GM19099 (cell line): ENCODE data around the gene OXER1.

Experiments used
- POLR2A ChIP-seq: IDR thresholded peaks from 3 replicates; pipeline ENCODE4 v1.6.1; 2011; ENCODE audit warnings: low read depth; ENCODE audit not compliant: insufficient read length; ENCODE audit errors: extremely low read depth

Gene OXER1

GRCh38 chr2:42764096-42764495, at the start of gene OXER1:
Gene OXER1, minus strand, starts transcription at chr2:42764135. Its CDS starts 73 bp downstream, at chr2:42764062.
- TF ChIP-seq POLR2A = no peak

DNA sequence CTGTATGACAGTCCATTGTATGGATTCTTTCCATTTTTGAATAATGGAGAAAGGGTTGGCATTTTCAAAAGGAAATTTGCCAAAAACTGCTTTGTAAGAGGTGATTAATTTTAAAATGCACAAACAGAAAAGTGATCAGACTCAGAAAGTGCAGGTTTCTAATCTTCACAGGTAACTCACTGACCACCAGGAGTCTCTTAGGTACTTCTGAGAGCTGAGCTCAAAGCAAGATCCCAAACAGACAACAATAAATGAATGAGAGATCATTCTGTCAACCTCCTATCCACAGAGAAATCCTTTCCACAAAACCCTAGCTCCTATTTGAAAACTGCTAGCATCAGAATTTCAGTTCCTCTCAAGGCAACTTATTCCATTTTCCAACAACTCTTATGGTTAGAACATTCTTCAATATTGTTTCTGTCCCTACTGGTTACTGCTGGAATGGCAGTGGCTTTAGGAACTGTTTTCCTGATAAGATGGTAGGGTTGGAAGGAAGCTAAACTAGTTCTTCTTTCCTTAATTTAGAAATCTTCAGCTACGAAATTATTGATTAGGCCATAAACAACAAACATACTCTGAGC, 49.1 kb upstream of the OXER1 start:
- TF ChIP-seq POLR2A = no peak

DNA sequence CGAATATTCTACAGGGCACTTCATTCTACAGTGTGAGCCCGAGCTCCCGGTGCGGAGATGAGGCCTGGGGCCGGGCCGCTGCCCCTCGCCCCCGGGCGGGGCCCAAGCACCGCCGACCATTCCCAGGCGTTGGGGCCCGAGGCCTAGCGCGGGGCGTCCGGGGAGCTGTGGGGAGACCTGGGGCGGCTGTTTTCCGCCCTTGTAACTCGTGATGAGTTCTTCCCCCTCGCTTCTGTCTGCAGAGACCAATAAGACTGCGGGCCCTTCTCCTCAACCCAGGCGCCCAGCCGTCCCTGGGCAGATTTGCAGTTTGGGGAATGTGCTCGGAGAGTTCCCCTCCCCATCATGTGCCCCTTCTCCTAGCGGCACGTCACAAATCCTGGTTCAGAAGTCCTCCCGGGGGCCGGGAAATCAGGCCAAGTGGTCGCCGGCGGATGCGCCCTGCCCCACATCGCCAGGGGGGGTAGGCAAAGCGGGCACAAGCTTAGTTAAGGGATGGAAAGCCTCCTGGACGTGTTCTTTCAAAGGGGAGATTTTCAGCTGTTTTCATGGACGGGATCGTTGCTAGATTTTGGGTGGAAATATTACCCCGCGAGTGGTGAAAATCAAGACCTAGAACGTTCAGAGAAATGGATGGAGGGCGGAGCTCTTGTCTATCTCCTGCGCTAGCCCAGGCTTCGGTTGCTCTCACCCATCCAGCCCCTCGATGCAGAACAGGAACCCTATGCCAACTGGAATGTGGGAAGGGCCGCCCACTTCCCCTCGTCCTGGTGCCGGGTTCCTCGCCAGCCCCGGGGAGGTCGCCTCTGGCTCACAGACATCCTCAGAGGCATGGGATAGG, 47.3 kb upstream of the OXER1 start:
- peak; percentile 39 for TF ChIP-seq POLR2A

DNA sequence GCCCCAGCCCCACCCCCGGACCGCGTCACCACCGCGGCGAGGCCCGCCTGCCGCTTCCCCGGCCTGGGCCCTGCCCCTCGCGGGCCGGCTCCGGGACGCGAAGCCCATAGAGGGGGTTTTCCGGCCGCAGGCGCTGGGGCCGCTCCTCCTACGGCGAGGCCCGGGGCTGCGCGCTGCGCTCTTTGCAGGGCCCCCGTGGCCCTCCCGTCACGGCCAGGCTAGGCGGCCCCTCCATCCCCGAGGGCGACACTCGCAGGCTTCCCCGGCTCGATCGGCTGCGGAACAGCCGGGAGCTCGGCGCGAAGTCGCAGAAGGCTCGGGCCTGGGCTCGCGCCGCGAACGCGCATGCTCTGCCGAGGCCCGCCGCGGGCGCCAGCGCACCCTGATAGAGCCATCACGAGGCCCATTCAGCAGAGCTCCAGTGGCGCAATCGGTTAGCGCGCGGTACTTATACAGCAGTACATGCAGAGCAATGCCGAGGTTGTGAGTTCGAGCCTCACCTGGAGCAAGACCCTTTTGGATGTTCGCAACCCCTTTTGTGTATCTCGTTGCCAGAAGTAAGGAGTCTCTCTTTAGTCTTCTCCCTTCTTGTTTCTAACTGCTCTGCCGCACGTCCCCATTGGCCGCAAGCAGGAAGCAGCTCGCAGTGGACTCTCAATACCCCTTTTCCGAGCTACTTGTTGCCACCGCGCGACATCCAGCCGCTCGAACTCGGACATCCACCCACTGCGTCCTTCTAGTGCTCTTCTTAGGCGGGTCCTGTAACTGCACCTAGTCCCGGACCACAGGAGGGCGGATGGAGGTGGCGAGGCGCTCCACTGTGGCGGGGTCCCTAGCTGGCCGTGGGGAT, 46.4 kb upstream of the OXER1 start:
- peak; percentile 84 for TF ChIP-seq POLR2A

DNA sequence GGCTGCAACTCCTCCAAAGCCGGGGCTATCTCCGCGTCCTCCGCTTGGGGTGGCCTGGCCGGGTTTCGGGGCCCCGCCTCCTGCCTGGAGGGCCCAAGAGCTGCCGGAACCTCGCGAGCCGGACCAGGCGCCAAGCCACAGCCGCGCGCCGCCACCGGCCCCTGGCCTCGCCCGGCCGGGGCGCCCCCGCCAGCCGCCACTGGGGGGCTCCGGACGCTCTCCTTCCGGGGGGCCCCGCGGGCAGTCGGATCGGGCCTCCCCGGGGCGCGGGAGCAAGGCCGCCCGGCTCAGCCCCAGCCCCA, 45.8 kb upstream of the OXER1 start:
- TF ChIP-seq POLR2A = no peak

DNA sequence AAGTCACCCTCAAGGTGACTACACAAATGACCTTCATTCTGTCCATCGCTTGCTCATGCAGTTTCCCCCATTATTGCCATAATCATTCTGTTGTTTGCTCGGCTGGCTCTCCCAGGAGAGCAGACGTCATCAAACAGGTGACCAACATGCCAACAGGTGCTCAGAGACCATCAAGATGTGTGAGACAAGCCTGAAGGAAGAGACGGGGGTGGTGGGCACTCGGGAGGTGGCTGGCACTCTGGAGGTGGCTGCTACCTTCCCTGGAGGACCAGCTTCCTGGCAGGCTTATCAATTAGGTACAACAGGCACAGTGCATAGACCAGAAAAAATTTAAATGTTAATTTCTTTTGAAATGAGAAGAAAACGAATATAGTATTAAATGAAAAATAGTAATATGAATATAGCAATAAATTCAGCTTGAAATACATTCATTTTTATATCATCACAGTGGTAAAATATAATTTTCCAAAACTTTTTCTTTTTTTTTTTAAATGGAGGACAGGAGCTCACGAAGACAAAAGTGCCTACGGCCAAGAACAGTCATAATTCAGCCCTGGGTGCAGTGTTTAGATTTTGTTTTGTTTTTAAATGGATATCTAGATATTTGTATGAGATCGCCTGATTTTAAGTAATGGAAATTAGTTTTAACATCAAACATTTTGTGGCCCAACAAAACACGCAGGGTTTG, 45.3 kb upstream of the OXER1 start:
- no peak for TF ChIP-seq POLR2A

GRCh38 chr2:42808301-42808700, 44.4 kb upstream of the OXER1 start:
- no peak for TF ChIP-seq POLR2A

DNA sequence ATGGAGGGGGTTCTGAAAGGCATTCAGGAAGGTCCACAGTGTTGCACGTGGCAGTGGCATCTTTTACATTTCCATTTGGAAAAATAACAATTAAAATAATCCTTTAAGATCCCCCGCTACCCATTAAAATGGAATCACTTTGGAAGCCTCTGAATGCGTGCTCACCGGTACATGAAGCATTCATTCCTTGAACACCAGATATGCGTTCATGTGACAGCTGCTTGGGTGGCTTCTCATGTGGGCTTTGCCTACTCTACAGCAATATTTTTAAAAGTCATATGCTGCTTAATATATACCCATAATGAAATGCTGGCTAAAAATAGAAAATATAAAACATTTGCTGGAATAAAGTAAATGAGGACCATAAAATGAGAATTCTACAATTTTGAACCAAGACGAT, 42.9 kb upstream of the OXER1 start:
- no peak for TF ChIP-seq POLR2A

DNA sequence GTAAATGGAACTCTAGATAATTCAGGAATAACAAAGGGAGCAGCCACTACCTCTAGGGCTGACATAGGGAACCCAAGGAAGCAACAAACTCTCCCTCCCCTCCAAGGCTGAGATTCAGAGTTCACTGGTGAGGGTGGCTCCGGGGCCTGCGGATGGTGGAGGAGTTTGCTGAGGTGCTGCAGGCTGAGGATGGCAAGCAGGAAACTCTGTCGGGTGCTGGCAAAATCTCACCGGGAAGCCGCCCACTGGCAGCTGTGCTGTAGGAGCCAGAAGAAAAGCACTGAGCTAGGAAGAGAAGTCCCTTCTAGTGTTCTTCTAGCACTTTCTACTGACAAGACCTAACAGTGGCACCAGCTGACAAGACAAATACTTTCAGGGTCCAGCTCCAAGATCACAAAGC, 41.0 kb upstream of the OXER1 start:
- TF ChIP-seq POLR2A = no peak

- TF ChIP-seq POLR2A = no peak
Measured at GRCh38 chr2:42804338-42804737, 40.4 kb upstream of the OXER1 start.

GRCh38 chr2:42802150-42802549, 38.2 kb upstream of the OXER1 start:
- no peak for TF ChIP-seq POLR2A

GRCh38 chr2:42801381-42801780, 37.4 kb upstream of the OXER1 start:
- TF ChIP-seq POLR2A = no peak

DNA sequence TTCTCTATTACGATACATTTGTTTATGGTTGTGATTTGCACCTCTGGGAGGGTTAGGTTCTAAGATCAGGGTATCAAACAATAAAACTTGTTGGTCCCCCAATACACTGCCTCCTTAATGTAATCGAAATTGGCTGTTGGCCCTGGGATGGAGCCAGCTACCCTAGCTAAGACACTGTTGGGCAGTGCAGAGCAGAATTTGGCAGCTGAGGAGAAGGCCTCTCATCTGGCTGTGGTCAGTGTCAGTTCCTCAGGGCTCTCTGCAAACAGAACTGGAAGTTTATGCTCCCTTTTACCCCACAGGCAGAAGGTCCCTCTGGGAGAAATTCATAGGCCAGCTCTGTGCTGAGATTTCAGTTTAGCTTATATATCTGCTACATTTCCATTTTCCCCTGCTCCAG, 37.0 kb upstream of the OXER1 start:
- TF ChIP-seq POLR2A = no peak

GRCh38 chr2:42800461-42800962, 36.6 kb upstream of the OXER1 start:
- TF ChIP-seq POLR2A = no peak

DNA sequence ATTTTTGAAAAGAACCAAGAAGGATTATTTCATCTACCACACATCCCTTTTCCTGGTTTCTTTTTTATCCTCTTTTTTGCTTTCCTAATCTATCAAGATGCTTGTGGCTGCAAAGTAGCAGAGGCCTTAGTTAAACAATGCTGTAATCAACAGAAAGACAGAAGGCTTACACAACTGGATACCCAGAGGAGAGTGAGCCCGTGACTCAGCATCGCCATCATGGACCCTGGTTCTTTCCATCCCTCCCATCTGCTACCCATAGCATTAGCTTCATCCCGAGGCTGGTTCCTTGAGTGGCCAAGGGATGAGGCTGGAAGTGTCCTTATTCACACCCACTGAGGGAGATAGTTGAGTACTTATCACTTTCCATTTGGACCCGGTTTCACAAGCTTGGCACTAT, 35.9 kb upstream of the OXER1 start:
- TF ChIP-seq POLR2A = no peak
